Fibroblast of the aortic adventitia (primary cell): ENCODE results near the gene SUSD5. TPM values are rescaled to one million over a fixed set of nuclear protein-coding genes. Genes with fewer than 3 reads are reported as not detected.
"Not testable (repeated sequence)": the region's sequence is repeated elsewhere in the genome, so short reads cannot be mapped to it uniquely, and the experiment has no call there.

Experiments
- DNase-seq: peaks from one replicate; pipeline ENCODE4 v3.0.0-alpha.2; 2010; ENCODE audit warnings: low read depth
- H3K4me3 ChIP-seq: 2 replicates; pipeline ENCODE4 v1.5.1; 2011; ENCODE audit warnings: low read depth, mild to moderate bottlenecking, control low read depth, low read length, moderate library complexity
- CTCF ChIP-seq: IDR thresholded peaks from 2 replicates; pipeline ENCODE4 v1.5.1; 2011; ENCODE audit warnings: mild to moderate bottlenecking, low read length, control low read depth, inconsistent platforms; ENCODE audit not compliant: insufficient read depth
- total RNA-seq: library from RNA; depleted of rRNA; stranded (reverse); fragments of >200 nt; gene quantifications from 2 replicates; pipeline ENCODE4 v1.2.3, GENCODE V29; 2012; ENCODE audit warnings: low replicate concordance

SUSD5 gene
- total RNA-seq, 1 donor = 2.9 TPM

DNA sequence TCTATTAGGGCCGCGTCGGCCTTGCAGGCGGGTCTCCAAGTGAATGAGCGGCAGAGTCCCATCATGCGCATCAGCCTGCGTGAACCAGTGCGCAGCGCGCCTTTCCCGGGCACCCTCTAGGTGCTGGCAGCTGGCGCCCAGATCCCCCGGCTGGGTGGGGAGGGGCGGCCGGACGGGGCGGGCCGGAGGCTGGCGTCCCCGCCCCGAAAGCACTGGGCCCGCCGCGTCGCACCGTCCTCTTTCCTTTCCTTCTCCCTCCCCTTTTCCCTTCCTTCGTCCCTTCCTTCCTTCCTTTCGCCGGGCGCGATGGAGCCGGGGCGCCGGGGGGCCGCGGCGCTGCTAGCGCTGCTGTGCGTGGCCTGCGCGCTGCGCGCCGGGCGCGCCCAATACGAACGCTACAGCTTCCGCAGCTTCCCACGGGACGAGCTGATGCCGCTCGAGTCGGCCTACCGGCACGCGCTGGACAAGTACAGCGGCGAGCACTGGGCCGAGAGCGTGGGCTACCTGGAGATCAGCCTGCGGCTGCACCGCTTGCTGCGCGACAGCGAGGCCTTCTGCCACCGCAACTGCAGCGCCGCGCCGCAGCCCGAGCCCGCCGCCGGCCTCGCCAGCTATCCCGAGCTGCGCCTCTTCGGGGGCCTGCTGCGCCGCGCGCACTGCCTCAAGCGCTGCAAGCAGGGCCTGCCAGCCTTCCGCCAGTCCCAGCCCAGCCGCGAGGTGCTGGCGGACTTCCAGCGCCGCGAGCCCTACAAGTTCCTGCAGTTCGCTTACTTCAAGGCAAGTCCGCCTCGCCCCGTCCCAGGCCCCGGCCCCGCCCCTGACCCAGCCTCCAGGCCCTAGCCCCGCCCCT is 104.6 kb downstream of the SUSD5 start, which contains the start of gene CRTAP:
CRTAP (plus strand) TSS at position 243 of the 850 bp plus-strand sequence; CDS start at position 307, 64 bp downstream.
- H3K4me3 ChIP-seq = peak within 1 kb of the TSS; percentile 82
- TF ChIP-seq CTCF = no peak
- DNase-seq = peak; percentile 96

DNA sequence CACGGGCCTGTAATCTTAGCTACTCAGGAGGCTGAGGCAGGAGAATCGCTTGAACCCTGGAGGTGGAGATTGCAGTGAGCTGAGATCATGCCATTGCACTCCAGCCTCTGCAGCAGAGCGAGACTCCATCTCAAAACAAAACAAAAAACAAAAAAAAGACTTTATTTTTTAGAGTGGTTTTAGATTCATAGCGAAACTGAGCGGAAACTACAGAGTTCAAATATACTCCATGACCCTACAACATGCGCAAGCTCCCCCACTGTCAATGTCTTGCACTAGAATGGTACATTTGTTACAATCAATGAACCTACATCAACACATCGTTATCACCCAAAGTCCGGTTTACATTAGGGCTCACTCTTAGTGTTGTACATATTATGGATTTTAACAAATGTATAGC is 107.0 kb downstream of the SUSD5 start:
- no peak overlapping the region for H3K4me3 ChIP-seq
- no peak for TF ChIP-seq CTCF
- DNase-seq = no peak

GRCh38 chr3:33106854-33107253 is 111.8 kb downstream of the SUSD5 start:
- not testable (repeated sequence) for DNase-seq

DNA sequence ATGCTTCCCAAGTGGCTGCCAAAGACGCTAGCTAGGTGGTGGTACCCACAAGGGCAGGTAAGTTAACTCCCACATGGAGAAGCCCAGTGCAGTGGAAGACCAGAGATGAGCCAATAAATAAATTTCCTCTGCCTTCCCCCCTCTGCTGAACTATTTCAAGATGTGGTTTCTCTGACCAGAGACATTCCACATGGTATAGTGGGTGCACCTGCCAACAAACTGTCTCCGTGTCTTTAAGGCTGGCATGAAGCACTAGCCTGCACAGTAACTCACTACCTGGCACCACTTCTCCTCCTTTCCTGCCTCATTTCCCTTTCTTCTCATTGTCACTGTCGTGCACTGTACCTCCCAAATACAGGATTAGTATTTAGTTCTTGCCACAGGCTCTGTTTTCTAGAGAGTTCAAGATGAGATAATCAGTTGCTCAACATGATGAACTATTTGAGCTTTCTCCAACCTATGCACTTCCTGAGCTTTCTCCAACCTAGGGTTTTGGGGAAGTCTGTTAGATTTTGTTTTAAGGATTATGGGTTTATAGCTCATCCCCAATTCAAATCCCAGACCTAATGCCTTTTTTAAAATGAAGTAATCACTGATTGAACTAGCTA is 113.2 kb downstream of the SUSD5 start:
- no peak for TF ChIP-seq CTCF
- H3K4me3 ChIP-seq = no peak overlapping the region
- no peak for DNase-seq

More at GRCh38 chr3:33106854-33107253, 111.8 kb downstream of the SUSD5 start:
- H3K4me3 ChIP-seq = not testable (repeated sequence)

DNA sequence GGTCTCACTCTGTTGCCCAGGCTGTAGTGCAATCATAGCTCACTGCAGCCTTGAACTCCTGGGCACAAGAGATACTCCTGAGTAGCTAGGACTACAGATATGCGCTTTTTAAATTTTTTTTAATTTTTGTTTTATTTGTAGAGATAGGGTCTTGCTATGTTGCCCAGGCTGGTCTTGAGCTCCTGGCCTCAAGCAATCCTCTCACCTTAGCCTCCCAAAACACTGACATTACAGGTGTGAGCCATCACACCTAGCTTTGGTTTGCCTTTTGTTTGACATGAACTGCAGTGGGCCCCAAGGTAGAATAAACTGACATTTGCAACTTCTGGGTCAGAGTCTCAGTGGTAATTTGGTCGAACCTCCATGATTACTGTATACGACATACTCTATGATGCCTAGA is 113.8 kb downstream of the SUSD5 start:
- no peak for TF ChIP-seq CTCF
- DNase-seq = no peak
- H3K4me3 ChIP-seq = no peak overlapping the region

DNA sequence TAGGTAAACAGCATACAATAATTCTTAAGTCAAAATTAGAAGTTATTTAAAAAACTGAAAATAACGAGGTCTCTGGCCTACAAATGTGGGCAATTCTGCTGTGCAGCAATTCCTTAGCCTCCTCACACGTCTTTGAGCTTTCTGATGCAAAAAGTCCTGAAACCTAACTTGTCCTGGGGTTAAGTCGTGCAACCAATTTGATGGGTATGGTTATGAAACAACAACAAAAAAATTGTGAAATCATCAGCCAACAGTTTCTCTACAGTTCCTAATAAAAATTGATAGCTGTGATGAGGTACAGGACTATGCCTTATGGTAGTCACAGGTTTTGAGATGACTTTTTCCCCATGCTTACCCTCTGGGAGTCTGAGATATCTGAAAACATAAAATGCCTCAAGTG is 115.1 kb downstream of the SUSD5 start:
- TF ChIP-seq CTCF = no peak
- no peak for DNase-seq
- no peak overlapping the region for H3K4me3 ChIP-seq

GRCh38 chr3:33103034-33103433 is 115.6 kb downstream of the SUSD5 start:
- no peak for TF ChIP-seq CTCF
- no peak overlapping the region for H3K4me3 ChIP-seq
- DNase-seq = no peak
